ENCODE results near the gene SATB1.

Gene SATB1

DNA sequence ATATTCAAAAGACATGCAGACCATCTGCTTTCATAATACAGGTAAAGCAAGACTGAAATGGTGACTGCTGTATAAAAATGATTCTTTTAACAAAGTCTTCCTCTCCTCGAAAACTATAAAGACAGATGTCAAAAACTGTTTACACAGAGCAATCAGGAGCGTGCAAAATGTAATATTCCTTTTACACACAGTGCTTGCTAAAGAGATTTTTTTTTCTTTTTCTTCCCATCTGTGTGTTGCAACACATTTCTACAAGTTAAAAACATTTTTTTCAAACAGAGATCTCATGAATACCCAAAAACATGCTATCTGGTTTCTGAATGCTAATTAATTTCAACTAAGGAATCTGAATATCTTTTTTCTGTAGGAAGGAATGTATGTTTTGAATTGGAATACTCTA, 22.1 kb downstream of the SATB1 start:
- Mint-ChIP-seq H3K27ac (peak overlapping the region; percentile 93), H3K9me3 (no peaks in the 10 kb centered on the region), H3K36me3 (ENCODE audit: low read depth) (peaks cover 82% of the 10 kb centered on the region), H3K4me3 (peak overlapping the region; percentile 83), H3K27me3 (ENCODE audit: low read depth) (no peaks in the 10 kb centered on the region), H3K4me1 (ENCODE audit: low read depth) (peaks cover 90% of the 10 kb centered on the region)
- no peak for DNase-seq (ENCODE audit: low spot score)

DNA sequence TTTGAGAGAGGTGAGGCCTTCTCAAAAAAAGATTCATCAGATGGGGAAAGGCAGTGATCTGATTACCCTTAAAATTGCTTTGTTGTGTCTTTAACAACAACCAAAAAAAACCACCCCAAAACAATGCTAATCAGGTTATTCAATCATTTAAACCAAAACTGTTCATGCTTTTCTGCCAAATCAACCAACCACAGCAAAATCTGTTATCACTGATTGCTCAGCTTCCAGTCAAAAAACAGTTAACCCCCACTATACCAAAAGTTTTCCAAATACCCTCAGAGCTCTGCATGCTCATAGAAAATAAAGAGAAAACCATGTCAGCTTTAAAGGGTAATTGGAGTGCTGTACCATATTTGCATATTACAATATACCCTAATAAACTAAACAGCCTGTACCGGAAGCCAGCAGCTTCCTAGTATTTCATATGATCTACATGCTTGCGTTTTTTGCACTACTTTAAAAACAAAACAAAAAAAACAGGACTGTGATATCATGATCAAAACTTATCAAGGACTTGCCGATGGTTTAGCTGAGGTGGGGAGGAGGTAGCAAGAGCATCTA, 22.8 kb downstream of the SATB1 start:
- Mint-ChIP-seq H3K9me3 (no peaks in the 10 kb centered on the region), H3K27ac (peak overlapping the region; percentile 93), H3K4me1 (ENCODE audit: low read depth) (peaks cover 90% of the 10 kb centered on the region), H3K4me3 (peak overlapping the region; percentile 83), H3K36me3 (ENCODE audit: low read depth) (peaks cover 82% of the 10 kb centered on the region), H3K27me3 (ENCODE audit: low read depth) (no peaks in the 10 kb centered on the region)
- no peak for DNase-seq (ENCODE audit: low spot score)

DNA sequence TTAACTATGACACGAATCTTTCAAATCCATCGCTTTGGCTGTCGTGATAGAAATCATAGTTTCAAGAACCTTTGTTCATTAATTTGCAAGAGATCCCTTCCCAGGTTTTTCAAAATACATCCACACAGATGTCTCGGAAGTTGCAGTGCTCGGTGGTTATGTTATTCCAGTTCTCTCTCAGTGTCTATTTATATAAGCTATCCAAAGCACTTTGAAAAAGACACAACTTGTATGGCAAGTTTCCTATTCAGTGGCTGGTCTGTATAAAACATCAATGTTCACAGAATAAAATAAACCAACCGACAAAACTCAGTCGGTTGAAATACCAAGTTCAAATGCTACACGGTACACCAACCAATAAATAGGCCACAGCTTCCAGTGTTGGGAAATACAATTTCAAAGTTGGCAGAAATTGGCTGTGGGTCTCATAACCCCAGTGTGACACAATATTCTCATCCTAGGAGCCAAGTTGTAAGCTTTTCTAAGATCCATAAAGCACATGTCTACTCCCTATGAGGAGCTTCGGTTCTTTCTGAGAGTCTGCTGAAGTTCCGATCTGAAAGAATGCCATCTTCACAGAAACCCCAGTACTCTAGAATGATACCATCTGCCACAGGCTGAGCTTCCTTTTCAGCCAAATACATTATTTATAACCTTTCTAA, 23.7 kb downstream of the SATB1 start:
- peak overlapping the region; percentile 93 for H3K27ac Mint-ChIP-seq
- H3K4me3 Mint-ChIP-seq: peak overlapping the region; percentile 83
- peaks cover 84% of the 10 kb centered on the region for H3K36me3 Mint-ChIP-seq (ENCODE audit: low read depth)
- H3K9me3 Mint-ChIP-seq: no peaks in the 10 kb centered on the region
- H3K4me1 Mint-ChIP-seq (ENCODE audit: low read depth): peaks cover 91% of the 10 kb centered on the region
- H3K27me3 Mint-ChIP-seq (ENCODE audit: low read depth): no peaks in the 10 kb centered on the region
- DNase-seq (ENCODE audit: low spot score): no peak

DNA sequence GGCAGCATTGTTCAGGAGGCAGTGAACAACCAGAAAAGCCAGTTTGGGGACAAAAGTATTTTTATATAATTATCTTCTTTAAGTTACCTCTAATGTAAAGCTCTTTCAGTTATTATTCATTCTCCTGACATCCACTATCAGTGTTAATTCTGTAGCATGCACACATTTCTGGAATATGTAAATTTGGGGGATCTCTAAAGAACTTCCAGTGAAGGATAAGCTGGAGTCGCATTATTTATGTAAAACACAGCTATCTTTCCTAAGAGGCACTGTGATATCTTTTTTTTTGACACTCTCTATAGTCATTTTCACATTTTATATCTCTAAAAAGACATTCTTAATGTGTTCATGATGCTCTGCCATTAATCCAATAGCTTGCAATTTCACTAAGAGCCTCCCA, 26.7 kb downstream of the SATB1 start:
- H3K36me3 Mint-ChIP-seq (ENCODE audit: low read depth): peaks cover 81% of the 10 kb centered on the region
- no peaks in the 10 kb centered on the region for H3K27me3 Mint-ChIP-seq (ENCODE audit: low read depth)
- no peak overlapping the region for H3K4me3 Mint-ChIP-seq
- no peak for DNase-seq (ENCODE audit: low spot score)
- peaks cover 85% of the 10 kb centered on the region for H3K4me1 Mint-ChIP-seq (ENCODE audit: low read depth)
- H3K9me3 Mint-ChIP-seq: no peaks in the 10 kb centered on the region
- peak overlapping the region; percentile 55 for H3K27ac Mint-ChIP-seq

DNA sequence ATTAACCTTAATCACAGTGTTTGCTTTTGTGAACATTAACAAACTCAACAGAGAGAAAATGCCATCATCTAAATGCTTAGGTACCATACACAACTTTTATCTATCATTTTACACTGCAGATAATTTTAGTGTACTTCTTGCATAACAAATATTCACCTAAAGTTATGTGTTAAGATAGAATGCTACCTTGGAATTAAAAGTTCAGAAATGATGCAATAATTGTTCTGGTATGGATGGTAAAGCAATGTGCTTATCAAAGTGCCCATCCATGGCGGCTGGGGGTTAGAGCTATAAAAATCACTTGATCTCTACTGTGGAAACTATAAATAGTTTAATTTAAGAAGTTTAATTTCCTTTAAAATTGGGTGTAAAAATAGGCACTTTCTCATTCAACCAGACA, 28.7 kb downstream of the SATB1 start:
- Mint-ChIP-seq H3K36me3 (ENCODE audit: low read depth) (peaks cover 87% of the 10 kb centered on the region), H3K27me3 (ENCODE audit: low read depth) (no peaks in the 10 kb centered on the region), H3K9me3 (no peaks in the 10 kb centered on the region), H3K27ac (no peak overlapping the region), H3K4me3 (no peak overlapping the region), H3K4me1 (ENCODE audit: low read depth) (peaks cover 83% of the 10 kb centered on the region)
- no peak for DNase-seq (ENCODE audit: low spot score)

DNA sequence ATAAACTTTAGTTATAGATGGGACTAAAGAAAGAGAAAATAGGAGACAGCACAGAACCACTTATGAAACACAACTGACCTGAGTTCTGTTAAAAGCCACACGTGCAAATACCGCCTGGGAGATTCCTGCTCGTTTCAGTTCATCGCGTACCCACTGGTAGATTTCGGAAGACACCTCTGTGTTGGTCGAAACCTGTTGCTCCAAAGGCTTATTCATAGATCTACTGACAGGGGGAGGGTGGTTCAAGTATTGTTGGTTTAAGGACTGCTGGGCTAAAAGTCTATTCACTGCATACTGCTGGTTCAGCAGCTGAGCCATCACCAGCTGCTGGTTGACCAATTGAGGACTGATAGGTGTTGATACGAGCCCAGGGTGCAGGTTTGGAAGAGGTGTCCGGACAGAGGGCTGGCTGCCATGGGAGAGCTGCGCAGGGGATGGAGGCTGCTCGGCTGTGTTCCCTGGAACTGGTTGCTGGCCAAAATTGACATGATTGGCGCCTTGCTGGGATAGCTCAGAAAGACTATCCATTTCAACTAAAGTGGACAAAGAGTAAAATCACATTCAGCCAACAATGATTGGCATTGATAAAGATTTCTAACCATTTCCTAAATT, 30.6 kb downstream of the SATB1 start:
- Mint-ChIP-seq H3K27ac (peak overlapping the region; percentile 57), H3K4me1 (ENCODE audit: low read depth) (peaks cover 74% of the 10 kb centered on the region), H3K4me3 (peak overlapping the region; percentile 71), H3K9me3 (no peaks in the 10 kb centered on the region), H3K27me3 (ENCODE audit: low read depth) (no peaks in the 10 kb centered on the region), H3K36me3 (ENCODE audit: low read depth) (peaks cover 79% of the 10 kb centered on the region)
- no peak for DNase-seq (ENCODE audit: low spot score)

DNA sequence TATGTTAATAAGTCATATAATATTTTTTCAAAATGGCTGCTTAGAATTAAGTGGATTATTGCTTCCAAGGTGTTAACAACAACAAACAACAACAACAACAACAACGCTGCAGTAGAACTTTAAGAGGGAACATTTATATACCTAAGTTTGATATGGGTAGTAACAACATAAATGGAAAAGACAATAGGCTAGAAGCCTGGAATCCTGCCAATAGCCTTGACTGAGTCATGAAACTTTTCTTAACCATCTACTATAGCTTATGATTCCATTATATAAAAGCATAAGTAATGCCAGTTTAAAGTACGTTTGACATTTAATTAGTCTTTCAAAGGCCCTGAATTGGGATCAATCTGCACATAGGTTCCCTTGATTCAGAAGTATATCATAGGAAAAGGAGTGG, 31.2 kb downstream of the SATB1 start:
- Mint-ChIP-seq H3K9me3 (no peaks in the 10 kb centered on the region), H3K4me1 (ENCODE audit: low read depth) (peaks cover 73% of the 10 kb centered on the region), H3K27ac (peak overlapping the region; percentile 57), H3K36me3 (ENCODE audit: low read depth) (peaks cover 78% of the 10 kb centered on the region), H3K27me3 (ENCODE audit: low read depth) (no peaks in the 10 kb centered on the region), H3K4me3 (peak overlapping the region; percentile 71)
- no peak for DNase-seq (ENCODE audit: low spot score)

DNA sequence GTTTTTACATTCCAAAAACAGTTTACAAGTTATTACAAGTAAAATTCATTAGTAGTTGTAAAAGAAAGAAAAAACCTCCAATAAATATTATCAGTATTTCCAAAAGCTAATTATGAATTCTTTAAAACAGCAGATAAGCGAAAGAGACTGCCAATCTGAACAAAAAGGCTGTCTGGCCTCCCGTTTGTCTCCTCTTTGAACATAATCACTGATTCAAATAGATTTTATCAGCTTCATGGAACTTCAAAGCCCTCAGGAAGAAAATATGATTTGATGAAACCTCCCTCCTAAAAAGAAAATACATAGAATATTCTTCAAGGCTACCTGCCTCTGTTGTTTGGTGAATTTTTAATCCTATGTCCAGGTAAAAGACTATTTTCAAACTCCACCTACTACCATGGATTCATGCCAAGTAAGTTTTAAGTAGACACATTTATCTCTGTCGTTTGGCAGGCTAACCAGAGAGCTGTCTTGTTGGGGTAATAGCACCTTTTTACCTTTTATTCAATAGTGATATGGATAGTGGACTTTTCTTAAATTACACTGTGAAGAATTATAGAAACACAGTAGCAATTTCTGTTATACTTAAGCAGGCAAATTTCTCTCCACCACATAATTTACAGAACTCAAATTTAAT, 35.0 kb downstream of the SATB1 start:
- Mint-ChIP-seq H3K4me3 (peak overlapping the region; percentile 35), H3K4me1 (ENCODE audit: low read depth) (peaks cover 74% of the 10 kb centered on the region), H3K27ac (peak overlapping the region; percentile 71), H3K27me3 (ENCODE audit: low read depth) (no peaks in the 10 kb centered on the region), H3K9me3 (no peaks in the 10 kb centered on the region), H3K36me3 (ENCODE audit: low read depth) (peaks cover 80% of the 10 kb centered on the region)
- DNase-seq (ENCODE audit: low spot score): no peak

DNA sequence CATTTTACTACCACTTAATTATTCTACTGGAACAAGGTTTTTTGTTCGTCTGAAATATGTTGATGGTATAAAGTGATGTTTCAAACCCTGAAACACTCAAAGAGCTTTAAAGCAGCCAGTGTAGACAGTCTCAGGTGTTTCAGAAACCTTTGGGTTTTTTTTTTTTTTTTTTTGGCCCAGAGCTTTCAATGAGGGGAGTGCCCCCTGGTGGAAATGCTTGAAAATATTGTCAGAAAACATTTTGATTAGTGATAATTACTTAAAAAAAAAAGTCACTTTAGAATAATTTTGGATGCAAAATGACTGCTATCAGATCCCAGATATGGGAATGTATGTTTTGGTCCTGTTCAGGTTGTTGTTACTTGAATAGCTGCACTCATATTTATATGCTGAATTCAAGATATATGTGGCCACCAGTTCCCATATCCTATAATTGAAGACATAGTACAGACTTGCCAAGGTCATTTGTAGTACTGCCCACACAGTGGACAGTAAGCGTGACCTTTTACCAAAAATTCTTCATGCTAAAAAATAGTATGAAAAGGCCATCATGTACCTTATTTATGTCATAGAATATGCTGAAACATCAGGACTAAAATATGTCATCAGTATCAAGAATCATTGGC, 35.9 kb downstream of the SATB1 start:
- Mint-ChIP-seq H3K4me1 (ENCODE audit: low read depth) (peaks cover 71% of the 10 kb centered on the region), H3K27me3 (ENCODE audit: low read depth) (no peaks in the 10 kb centered on the region), H3K27ac (no peak overlapping the region), H3K9me3 (no peaks in the 10 kb centered on the region), H3K36me3 (ENCODE audit: low read depth) (peaks cover 79% of the 10 kb centered on the region), H3K4me3 (peak overlapping the region; percentile 18)
- DNase-seq (ENCODE audit: low spot score): no peak

DNA sequence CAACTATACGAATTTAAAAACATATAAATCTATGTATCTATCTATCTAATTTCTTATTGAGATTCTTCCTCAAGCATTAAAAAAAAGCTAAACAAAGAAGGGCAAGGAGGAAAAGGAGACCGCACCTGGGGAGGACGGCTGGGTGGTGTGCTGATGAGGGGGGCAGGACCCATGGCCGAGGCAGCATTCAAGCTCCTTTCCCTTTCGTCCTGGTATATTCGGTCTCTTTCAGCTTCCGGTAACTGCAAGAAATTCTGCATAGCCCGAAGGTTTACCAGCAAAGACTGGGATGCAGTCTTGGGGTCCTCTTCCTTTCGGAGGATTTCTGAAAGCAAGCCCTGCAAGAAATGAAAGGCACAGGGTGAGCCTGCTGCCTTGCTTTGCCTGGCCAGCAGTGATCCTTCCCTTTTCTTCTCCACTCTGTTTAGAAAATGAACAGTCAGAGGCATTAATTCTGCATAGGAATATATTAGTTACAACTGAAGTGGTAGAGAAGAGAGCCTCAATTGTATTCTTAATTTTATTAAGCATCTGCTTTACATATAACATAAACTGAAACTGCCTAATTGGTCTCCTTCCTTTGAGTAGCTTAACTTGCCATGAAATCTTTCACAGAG, 38.8 kb downstream of the SATB1 start:
- Mint-ChIP-seq H3K9me3 (no peaks in the 10 kb centered on the region), H3K4me3 (peak overlapping the region; percentile 26), H3K27me3 (ENCODE audit: low read depth) (no peaks in the 10 kb centered on the region), H3K4me1 (ENCODE audit: low read depth) (peaks cover 62% of the 10 kb centered on the region), H3K27ac (no peak overlapping the region), H3K36me3 (ENCODE audit: low read depth) (peaks cover 66% of the 10 kb centered on the region)
- no peak for DNase-seq (ENCODE audit: low spot score)

DNA sequence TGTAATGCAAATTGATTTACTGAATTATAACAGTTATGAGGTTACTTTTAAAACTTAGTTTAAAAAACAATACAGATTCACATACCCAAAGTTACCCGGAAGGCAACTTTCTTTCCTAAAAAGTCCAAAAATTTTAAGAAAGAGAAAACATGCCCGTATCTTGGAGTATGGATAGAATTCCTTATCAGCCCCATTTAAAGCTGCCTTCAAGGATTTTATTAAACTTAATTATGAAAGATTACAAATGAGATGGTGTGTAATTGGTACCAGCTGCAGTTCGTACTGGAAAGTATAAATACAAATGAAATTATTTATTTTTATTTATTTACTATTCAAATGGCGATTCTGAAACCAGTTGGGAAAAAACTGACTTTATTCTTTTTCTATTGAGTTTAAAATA, 39.4 kb downstream of the SATB1 start:
- Mint-ChIP-seq H3K4me3 (no peak overlapping the region), H3K27me3 (ENCODE audit: low read depth) (no peaks in the 10 kb centered on the region), H3K36me3 (ENCODE audit: low read depth) (peaks cover 68% of the 10 kb centered on the region), H3K4me1 (ENCODE audit: low read depth) (peaks cover 66% of the 10 kb centered on the region), H3K9me3 (no peaks in the 10 kb centered on the region), H3K27ac (no peak overlapping the region)
- DNase-seq (ENCODE audit: low spot score): no peak

DNA sequence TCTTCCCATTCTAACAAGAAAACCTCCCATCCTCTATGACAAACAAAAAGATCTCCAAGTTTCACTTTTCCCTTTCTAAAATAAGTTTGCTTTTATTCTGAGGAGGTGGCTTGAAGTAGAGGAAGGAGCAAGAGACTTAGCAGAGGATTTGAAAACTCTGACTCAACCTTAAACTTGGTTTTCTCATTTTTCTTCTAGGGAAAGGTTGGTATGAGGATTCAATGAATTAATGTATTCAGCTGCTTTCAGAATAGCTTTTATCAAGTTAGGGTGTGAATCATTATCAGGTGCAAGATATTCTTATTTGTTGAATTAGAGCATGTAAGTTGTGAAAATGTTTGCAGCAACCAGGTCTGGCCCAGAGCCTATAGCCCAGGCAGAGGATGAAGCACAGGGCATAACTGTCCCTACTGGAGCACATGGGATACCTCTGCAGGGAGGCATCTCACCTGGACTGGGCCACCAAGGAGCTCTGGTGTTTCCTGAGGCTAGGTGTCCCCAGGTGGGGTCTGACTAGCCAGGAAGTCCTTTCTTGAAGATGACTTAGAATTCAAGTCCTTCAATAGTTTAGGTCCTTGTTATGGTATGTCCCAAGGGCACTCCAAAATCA, 42.3 kb downstream of the SATB1 start:
- Mint-ChIP-seq H3K27me3 (ENCODE audit: low read depth) (no peaks in the 10 kb centered on the region), H3K27ac (peak overlapping the region; percentile 29), H3K9me3 (no peaks in the 10 kb centered on the region), H3K4me1 (ENCODE audit: low read depth) (peaks cover 69% of the 10 kb centered on the region), H3K4me3 (peak overlapping the region; percentile 10), H3K36me3 (ENCODE audit: low read depth) (peaks cover 68% of the 10 kb centered on the region)
- no peak for DNase-seq (ENCODE audit: low spot score)

DNA sequence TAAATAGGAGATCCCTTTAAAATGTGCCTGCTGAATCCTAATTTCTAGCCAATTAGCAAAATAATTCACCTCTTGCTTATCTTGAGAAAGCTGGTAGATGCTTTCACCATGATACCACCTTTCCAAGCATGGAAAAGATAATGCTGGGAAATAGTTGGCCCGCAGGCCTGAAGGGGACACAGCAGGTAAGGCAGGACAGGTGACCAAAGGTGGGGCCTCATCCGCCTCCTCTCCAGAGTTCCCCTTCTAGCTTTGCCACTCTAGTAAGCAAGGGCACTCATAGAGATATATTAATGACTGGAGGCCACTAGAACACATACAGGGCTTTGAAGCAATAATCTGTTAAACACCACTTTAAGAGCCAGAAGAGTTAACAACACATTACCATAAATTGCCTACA, 45.5 kb downstream of the SATB1 start:
- H3K36me3 Mint-ChIP-seq (ENCODE audit: low read depth): peaks cover 72% of the 10 kb centered on the region
- no peak overlapping the region for H3K4me3 Mint-ChIP-seq
- peak overlapping the region; percentile 77 for H3K27ac Mint-ChIP-seq
- no peak for DNase-seq (ENCODE audit: low spot score)
- H3K9me3 Mint-ChIP-seq: no peaks in the 10 kb centered on the region
- H3K4me1 Mint-ChIP-seq (ENCODE audit: low read depth): peaks cover 70% of the 10 kb centered on the region
- no peaks in the 10 kb centered on the region for H3K27me3 Mint-ChIP-seq (ENCODE audit: low read depth)
